K562 (cell line): ENCODE results near the gene CREB3L1. TPM values are rescaled to one million over a fixed set of nuclear protein-coding genes. Genes with fewer than 3 reads are reported as not detected.
A peak's percentile ranks its signal among the peaks of the same experiment; 100 is the strongest.

Source experiments
- ATF3 ChIP-seq, 2 experiments: fragments of 450-650 bp in 1 of 2; sonication (generic) in 1 of 2; formaldehyde crosslinking in 1 of 2; IDR thresholded peaks in 1 of 2; conservative IDR thresholded peaks in 1 of 2; 2 replicates each; pipeline versions ENCODE4 v1.6.1 to v1.8.1; 2016 to 2023; ENCODE audit warnings: mild to moderate bottlenecking in 2 of 2, moderate library complexity in 2 of 2, inconsistent platforms in 1 of 2, missing genetic modification reagents in 1 of 2
- CBFA2T2 ChIP-seq: fragments of 450-650 bp; conservative IDR thresholded peaks from 2 replicates; pipeline ENCODE4 v1.6.1; 2017; ENCODE audit warnings: mild to moderate bottlenecking
- CBFB ChIP-seq: sonication (generic); formaldehyde crosslinking; IDR thresholded peaks from 2 replicates; pipeline ENCODE4 v1.4.0; 2020; ENCODE audit warnings: mild to moderate bottlenecking, missing genetic modification reagents
- HDAC1 ChIP-seq, 2 experiments: fragments of 450-650 bp; IDR thresholded peaks; 2 replicates each; pipeline ENCODE4 v1.6.1; 2016 to 2017; ENCODE audit warnings: inconsistent platforms in 1 of 2, mild to moderate bottlenecking in 1 of 2, moderate library complexity in 1 of 2
- MAZ ChIP-seq, 2 experiments: fragments of 450-650 bp in 1 of 2; sonication (generic) in 1 of 2; formaldehyde crosslinking; IDR thresholded peaks in 1 of 2; conservative IDR thresholded peaks in 1 of 2; 2 replicates each; pipeline versions ENCODE4 v1.4.0 to v1.5.0; 2020; ENCODE audit warnings: mild to moderate bottlenecking in 1 of 2, missing genetic modification reagents in 1 of 2
- MBD2 ChIP-seq: sonication (generic); IDR thresholded peaks from 2 replicates; pipeline ENCODE4 v1.6.1; 2016; ENCODE audit warnings: low read depth, borderline replicate concordance
- NCOR1 ChIP-seq: fragments of 450-650 bp; IDR thresholded peaks from 2 replicates; pipeline ENCODE4 v1.6.1; 2016; ENCODE audit warnings: mild to moderate bottlenecking, moderate library complexity
- PKNOX1 ChIP-seq: fragments of 450-650 bp; IDR thresholded peaks from 2 replicates; pipeline ENCODE4 v1.6.1; 2016
- RNF2 ChIP-seq: sonication (generic); IDR thresholded peaks from 2 replicates; pipeline ENCODE4 v1.6.1; 2016
- SOX6 ChIP-seq: fragments of 450-650 bp; IDR thresholded peaks from 2 replicates; pipeline ENCODE4 v1.6.1; 2014; ENCODE audit warnings: mild to moderate bottlenecking
- TAF7 ChIP-seq: fragments of 450-650 bp; IDR thresholded peaks from 2 replicates; pipeline ENCODE4 v1.6.1; 2016; ENCODE audit warnings: missing genetic modification characterization, missing compliant biosample characterization
- TRIM24 ChIP-seq, 2 experiments: fragments of 450-650 bp; IDR thresholded peaks; 2 replicates each; pipeline ENCODE4 v1.6.1; 2016
- VEZF1 ChIP-seq: fragments of 200-800 bp; sonication (Bioruptor generic); IDR thresholded peaks from 2 replicates; pipeline ENCODE4 v1.6.1; 2017; ENCODE audit warnings: missing genetic modification characterization, missing compliant biosample characterization
- ZC3H8 ChIP-seq: fragments of 450-650 bp; IDR thresholded peaks from 2 replicates; pipeline ENCODE4 v1.6.1; 2017
- ZNF121 ChIP-seq: sonication (generic); formaldehyde crosslinking; conservative IDR thresholded peaks from 2 replicates; pipeline ENCODE4 v1.8.0; 2022; ENCODE audit warnings: missing genetic modification reagents
- ZNF584 ChIP-seq: fragments of 200-800 bp; sonication (Bioruptor generic); IDR thresholded peaks from 2 replicates; pipeline ENCODE4 v1.6.1; 2016; ENCODE audit warnings: low read depth, mild to moderate bottlenecking, missing genetic modification characterization, missing compliant biosample characterization
- ZNF644 ChIP-seq: fragments of 200-800 bp; sonication (Bioruptor generic); IDR thresholded peaks from 2 replicates; pipeline ENCODE4 v1.6.1; 2016; ENCODE audit warnings: low read depth, missing genetic modification characterization, missing compliant biosample characterization
- polyA plus RNA-seq, 8 experiments: library from polyadenylated mRNA; depleted of rRNA in 4 of 8; stranded (reverse) in 5 of 8; unstranded in 3 of 8; fragments of >200 nt; fragmentation: Nextera tagmentation in 2 of 8; fragmentation: Illumina TruSeq in 1 of 8; extraction: Ambion mirVana in 2 of 8; extraction: Trizol in 1 of 8; gene quantifications; 2 replicates each; pipeline versions ENCODE4 v1.2.1 to v1.2.3, GENCODE V29; 2011 to 2014; ENCODE audit warnings: inconsistent platforms in 1 of 8, missing spikeins in 1 of 8
- total RNA-seq, 7 experiments: library from RNA; depleted of rRNA in 6 of 7; stranded (reverse); fragments of >200 nt in 6 of 7; fragmentation: Illumina TruSeq in 2 of 7; extraction: Trizol in 2 of 7; gene quantifications; 2 replicates each; pipeline versions ENCODE4 v1.2.1 to v1.2.3, GENCODE V29; 2011 to 2021; ENCODE audit warnings: low replicate concordance in 1 of 7
- TF ChIP-seq, protein P1 (sequence below): fragments of 450-650 bp; formaldehyde crosslinking; IDR thresholded peaks from 2 replicates; pipeline ENCODE4 v1.4.0; 2022; ENCODE audit warnings: mild to moderate bottlenecking, moderate library complexity
- TF ChIP-seq, protein P2 (sequence below): sonication (generic); formaldehyde crosslinking; IDR thresholded peaks from 2 replicates; pipeline ENCODE4 v1.8.1; 2023; ENCODE audit warnings: missing genetic modification reagents, mild to moderate bottlenecking, borderline replicate concordance

The CREB3L1 gene
- total and polyA plus RNA-seq, 9 of the 15 experiments (the other 6 are each of a cell fraction or from before 2014, with no cell fraction given), result 1.2 to 27.6 (median 3.7) TPM

DNA sequence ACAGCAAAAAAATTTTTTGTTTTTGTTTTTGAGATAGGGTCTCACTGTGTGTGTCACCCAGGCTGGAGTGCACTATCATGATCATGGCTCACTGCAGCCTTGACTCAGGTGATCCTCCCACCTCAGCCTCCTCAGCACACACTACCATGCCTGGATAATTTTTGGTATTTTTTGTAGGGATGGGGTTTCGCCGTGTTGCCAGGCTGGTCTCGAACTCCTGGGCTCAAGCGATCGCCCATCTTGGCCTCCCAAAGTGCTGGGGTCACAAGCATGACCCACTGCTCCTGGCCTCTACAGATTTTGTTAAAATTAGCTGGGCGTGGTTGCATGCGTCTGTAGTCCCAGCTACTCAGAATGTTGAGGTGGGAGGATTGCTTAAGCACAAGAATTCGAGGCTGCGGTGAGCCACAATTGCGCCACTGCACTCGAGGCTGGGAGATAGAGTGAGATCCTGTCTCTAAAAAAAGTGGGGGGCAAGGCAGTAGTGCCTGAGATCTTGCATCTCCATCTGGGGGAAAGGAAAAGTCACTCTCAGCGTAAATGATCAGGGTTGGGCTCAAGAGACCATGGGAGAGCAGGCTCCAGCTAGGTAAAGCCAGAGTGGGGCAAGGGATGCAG lies 59.2 kb downstream of the CREB3L1 start (continued):
- TF ChIP-seq VEZF1 (CRISPR knock-in tag) (peak; percentile 82), CBFA2T2 (peak; percentile 67), ZNF584 (CRISPR knock-in tag) (peak; percentile 83; the same call in 1 of the 2 replicates), SOX6 (peak; percentile 53; the same call in 1 of the 2 replicates), ATF3 (IDR thresholded peaks at IDR 0.05) (peak; percentile 44; the same call in 1 of the 2 replicates), ATF3 (CRISPR knock-in tag; conservative IDR thresholded peaks at IDR 0.05) (no peak), MAZ (CRISPR knock-in tag; conservative IDR thresholded peaks at IDR 0.05 in 1 of 2, IDR thresholded peaks at IDR 0.05 in 1 of 2) (peak in 1 of 2 experiments; percentile 80; a peak in 2 of 4 replicates), PKNOX1 (no peak), ZNF121 (no peak), NCOR1 (peak; percentile 59), TRIM24 (IDR thresholded peaks at IDR 0.05) (peak in 1 of 2 experiments; percentile 72; a peak in 1 of 4 replicates), MBD2 (peak; percentile 40; the same call in 1 of the 2 replicates), ZNF644 (tag) (peak; percentile 48; the same call in 1 of the 2 replicates), RNF2 (peak; percentile 92), TAF7 (tag) (no peak), ZC3H8 (no peak), HDAC1 (IDR thresholded peaks at IDR 0.05) (peak in 1 of 2 experiments; percentile 65; a peak in 1 of 4 replicates), CBFB (CRISPR knock-in tag) (peak; percentile 97)
- TF ChIP-seq, protein P1, sequence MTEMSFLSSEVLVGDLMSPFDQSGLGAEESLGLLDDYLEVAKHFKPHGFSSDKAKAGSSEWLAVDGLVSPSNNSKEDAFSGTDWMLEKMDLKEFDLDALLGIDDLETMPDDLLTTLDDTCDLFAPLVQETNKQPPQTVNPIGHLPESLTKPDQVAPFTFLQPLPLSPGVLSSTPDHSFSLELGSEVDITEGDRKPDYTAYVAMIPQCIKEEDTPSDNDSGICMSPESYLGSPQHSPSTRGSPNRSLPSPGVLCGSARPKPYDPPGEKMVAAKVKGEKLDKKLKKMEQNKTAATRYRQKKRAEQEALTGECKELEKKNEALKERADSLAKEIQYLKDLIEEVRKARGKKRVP (CRISPR knock-in tag), result no peak
- TF ChIP-seq, protein P2, sequence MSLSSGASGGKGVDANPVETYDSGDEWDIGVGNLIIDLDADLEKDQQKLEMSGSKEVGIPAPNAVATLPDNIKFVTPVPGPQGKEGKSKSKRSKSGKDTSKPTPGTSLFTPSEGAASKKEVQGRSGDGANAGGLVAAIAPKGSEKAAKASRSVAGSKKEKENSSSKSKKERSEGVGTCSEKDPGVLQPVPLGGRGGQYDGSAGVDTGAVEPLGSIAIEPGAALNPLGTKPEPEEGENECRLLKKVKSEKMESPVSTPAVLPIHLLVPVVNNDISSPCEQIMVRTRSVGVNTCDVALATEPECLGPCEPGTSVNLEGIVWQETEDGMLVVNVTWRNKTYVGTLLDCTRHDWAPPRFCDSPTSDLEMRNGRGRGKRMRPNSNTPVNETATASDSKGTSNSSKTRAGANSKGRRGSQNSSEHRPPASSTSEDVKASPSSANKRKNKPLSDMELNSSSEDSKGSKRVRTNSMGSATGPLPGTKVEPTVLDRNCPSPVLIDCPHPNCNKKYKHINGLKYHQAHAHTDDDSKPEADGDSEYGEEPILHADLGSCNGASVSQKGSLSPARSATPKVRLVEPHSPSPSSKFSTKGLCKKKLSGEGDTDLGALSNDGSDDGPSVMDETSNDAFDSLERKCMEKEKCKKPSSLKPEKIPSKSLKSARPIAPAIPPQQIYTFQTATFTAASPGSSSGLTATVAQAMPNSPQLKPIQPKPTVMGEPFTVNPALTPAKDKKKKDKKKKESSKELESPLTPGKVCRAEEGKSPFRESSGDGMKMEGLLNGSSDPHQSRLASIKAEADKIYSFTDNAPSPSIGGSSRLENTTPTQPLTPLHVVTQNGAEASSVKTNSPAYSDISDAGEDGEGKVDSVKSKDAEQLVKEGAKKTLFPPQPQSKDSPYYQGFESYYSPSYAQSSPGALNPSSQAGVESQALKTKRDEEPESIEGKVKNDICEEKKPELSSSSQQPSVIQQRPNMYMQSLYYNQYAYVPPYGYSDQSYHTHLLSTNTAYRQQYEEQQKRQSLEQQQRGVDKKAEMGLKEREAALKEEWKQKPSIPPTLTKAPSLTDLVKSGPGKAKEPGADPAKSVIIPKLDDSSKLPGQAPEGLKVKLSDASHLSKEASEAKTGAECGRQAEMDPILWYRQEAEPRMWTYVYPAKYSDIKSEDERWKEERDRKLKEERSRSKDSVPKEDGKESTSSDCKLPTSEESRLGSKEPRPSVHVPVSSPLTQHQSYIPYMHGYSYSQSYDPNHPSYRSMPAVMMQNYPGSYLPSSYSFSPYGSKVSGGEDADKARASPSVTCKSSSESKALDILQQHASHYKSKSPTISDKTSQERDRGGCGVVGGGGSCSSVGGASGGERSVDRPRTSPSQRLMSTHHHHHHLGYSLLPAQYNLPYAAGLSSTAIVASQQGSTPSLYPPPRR, result 0 out of 2 replicates have a peak, but pooled peaks have one; percentile 51
